Peyer's patch (tissue), 4 donors: ENCODE data around the gene LMO7.

ENCODE experiments used
- CTCF ChIP-seq, 6 experiments: fragments of 450-650 bp in 4 of 6; fragments of 200-600 bp in 2 of 6; sonication (generic) in 1 of 6; IDR thresholded peaks; one replicate each; pipeline ENCODE4 v1.5.1; 2017 to 2019; ENCODE audit warnings: antibody characterized with exemption in 6 of 6, mild to moderate bottlenecking in 3 of 6, moderate library complexity in 1 of 6
- POLR2A ChIP-seq, 2 donors: fragments of 450-650 bp; IDR thresholded peaks; one replicate each; pipeline ENCODE4 v1.5.1; 2017; ENCODE audit warnings: antibody characterized with exemption in 2 of 2, mild to moderate bottlenecking in 2 of 2, moderate library complexity in 2 of 2

GRCh38 chr13:75784003-75784402, 147.9 kb downstream of the LMO7 start:
- TF ChIP-seq POLR2A (IDR thresholded peaks at IDR 0.05) (no peak), CTCF (IDR thresholded peaks at IDR 0.05) (no peak)
